ENCODE data around the gene THAP10.

The THAP10 gene

GRCh38 chr15:70854666-70854976 lies 37.6 kb downstream of the THAP10 start:
- peak; percentile 81 for DNase-seq (ENCODE audit: low read depth)
- peak; percentile 35 for TF ChIP-seq CTCF (conservative IDR thresholded peaks at IDR 0.05; ENCODE audit: control insufficient read depth, insufficient read depth, low read depth, low read length)
- H3K4me3 ChIP-seq (ENCODE audit: control insufficient read depth, low read depth, low read length) = peak overlapping the region; percentile 60

GRCh38 chr15:70853973-70854665 lies 38.1 kb downstream of the THAP10 start, which contains the start of gene LARP6:
Gene LARP6, minus strand, starts transcription at chr15:70854157. Its CDS starts 69 bp downstream, at chr15:70854088.
- DNase-seq (ENCODE audit: low read depth) = no peak
- H3K4me3 ChIP-seq (ENCODE audit: control insufficient read depth, low read depth, low read length) = peak within 1 kb of the TSS; percentile 74
- TF ChIP-seq CTCF (conservative IDR thresholded peaks at IDR 0.05; ENCODE audit: control insufficient read depth, insufficient read depth, low read depth, low read length) = no peak

- H3K4me3 ChIP-seq (ENCODE audit: control insufficient read depth, low read depth, low read length) = peak overlapping the region; percentile 74
- no peak for DNase-seq (ENCODE audit: low read depth)
- no peak for TF ChIP-seq CTCF (conservative IDR thresholded peaks at IDR 0.05; ENCODE audit: control insufficient read depth, insufficient read depth, low read depth, low read length)
Observed at GRCh38 chr15:70853318-70853972, 38.8 kb downstream of the THAP10 start.

GRCh38 chr15:70852501-70853317 lies 39.5 kb downstream of the THAP10 start:
- peak; percentile 95 for DNase-seq (ENCODE audit: low read depth)
- H3K4me3 ChIP-seq (ENCODE audit: control insufficient read depth, low read depth, low read length) = peak overlapping the region; percentile 74
- no peak for TF ChIP-seq CTCF (conservative IDR thresholded peaks at IDR 0.05; ENCODE audit: control insufficient read depth, insufficient read depth, low read depth, low read length)

GRCh38 chr15:70851889-70852288 lies 40.3 kb downstream of the THAP10 start:
- peak overlapping the region; percentile 74 for H3K4me3 ChIP-seq (ENCODE audit: control insufficient read depth, low read depth, low read length)
- TF ChIP-seq CTCF (conservative IDR thresholded peaks at IDR 0.05; ENCODE audit: control insufficient read depth, insufficient read depth, low read depth, low read length) = no peak
- no peak for DNase-seq (ENCODE audit: low read depth)

- no peak overlapping the region for H3K4me3 ChIP-seq (ENCODE audit: control insufficient read depth, low read depth, low read length)
- no peak for DNase-seq (ENCODE audit: low read depth)
- TF ChIP-seq CTCF (conservative IDR thresholded peaks at IDR 0.05; ENCODE audit: control insufficient read depth, insufficient read depth, low read depth, low read length) = no peak
Observed at GRCh38 chr15:70845602-70846360, 46.5 kb downstream of the THAP10 start.
